Measurements from ENCODE around the gene NRP1. TPM values are rescaled to one million over a fixed set of nuclear protein-coding genes. Genes with fewer than 3 reads are reported as not detected.

Gene NRP1
- total RNA-seq, 1 experiment from 2014 or later = 3.0 TPM

DNA sequence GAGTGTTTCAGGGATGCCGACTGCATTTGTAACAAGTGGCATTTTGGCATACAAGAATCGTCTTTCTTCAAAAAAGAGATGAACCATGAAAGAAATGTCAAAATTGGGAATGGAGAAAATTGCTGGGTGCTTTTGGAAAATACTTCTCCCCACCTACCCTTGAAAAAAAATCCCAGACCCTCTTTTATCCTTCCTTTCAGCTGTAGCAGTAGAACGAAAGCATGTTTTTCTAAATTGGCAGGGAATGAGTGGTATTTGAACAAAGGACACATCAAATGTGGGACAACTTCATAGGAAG is 187.5 kb downstream of the NRP1 start (continued):
- TF ChIP-seq, protein P1, sequence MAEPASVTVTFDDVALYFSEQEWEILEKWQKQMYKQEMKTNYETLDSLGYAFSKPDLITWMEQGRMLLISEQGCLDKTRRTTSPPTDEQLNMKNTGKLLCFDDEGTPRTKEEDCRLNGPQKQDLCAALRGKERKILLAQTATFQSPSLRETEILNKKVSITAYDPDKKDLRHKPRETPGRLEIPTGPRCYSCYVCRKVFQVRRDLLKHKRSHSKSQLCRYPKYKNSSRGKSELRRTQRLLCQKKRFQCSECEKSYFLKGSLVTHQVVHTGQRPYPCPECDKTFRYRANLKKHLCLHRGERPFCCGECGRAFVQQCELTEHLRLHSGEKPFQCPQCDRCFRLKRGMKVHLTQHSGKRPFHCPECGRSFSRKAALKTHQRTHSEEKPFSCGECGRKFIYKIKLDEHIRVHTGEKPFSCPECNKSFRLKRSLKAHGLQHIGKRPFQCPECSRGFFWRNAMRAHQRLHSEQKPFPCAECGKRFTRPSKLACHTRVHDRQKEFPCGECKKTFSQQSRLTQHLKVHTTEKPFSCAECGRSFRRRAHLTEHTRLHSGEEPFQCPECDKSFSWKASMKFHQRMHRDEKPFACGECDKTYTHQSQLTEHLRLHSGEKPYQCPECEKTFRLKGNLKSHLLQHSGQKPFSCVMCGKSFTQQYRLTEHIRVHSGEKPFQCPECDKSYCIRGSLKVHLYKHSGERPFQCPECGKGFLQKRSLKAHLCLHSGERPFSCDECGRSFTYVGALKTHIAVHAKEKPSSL (CRISPR knock-in tag; conservative IDR thresholded peaks at IDR 0.05) = no peak
- TF ChIP-seq, protein P2, sequence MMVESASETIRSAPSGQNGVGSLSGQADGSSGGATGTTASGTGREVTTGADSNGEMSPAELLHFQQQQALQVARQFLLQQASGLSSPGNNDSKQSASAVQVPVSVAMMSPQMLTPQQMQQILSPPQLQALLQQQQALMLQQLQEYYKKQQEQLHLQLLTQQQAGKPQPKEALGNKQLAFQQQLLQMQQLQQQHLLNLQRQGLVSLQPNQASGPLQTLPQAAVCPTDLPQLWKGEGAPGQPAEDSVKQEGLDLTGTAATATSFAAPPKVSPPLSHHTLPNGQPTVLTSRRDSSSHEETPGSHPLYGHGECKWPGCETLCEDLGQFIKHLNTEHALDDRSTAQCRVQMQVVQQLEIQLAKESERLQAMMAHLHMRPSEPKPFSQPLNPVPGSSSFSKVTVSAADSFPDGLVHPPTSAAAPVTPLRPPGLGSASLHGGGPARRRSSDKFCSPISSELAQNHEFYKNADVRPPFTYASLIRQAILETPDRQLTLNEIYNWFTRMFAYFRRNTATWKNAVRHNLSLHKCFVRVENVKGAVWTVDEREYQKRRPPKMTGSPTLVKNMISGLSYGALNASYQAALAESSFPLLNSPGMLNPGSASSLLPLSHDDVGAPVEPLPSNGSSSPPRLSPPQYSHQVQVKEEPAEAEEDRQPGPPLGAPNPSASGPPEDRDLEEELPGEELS (CRISPR knock-in tag; IDR thresholded peaks at IDR 0.05) = no peak

DNA sequence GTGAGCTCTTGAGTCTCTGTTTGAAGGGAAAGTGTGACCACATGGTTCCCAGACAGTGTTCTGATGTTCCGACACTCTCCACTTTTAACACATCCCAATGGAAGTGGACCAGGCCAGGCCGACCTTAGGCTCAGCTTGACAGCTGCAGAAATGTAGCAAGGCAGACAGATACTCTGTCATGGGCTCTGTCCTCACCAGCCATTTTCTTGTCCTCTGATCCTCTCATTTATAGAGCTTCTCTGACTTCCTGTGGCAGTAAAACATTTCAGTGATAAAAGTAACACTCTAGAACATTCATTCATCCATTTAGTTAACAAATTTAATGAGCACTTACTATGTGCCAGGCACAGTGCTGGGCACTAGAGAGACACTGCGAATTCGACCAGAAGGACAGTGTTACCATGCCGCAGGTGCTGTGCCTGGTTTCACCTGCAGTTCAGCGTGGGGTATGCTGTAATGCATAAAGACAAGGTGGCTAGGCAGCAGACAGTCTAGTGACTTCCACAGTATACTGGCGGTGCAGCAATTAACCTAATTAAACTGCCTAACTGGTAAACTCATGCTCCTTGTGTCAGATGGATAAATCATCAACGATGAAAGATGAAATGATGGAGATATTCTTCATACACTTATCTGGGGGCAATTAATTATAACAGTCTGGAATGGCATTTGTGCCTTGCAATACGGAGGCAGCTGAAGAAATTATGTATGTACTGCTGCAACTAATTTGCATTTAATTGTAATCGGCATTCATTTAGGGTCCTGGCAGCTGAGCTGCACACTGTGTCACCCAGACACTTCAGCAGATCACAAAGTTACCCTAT is 188.1 kb downstream of the NRP1 start:
- no peak overlapping the region for H3K27ac Mint-ChIP-seq
- no peak for ATAC-seq
- CTCF ChIA-PET = interaction anchor here (1.0 to 1.1 kb wide), 2 partner anchors 30 to 138 kb away, joined by 4 read pairs; no protein-coding TSS in a partner anchor

More for the DNA sequence above, 188.1 kb downstream of the NRP1 start:
- Mint-ChIP-seq H3K27me3 (ENCODE audit: low read depth) (no peaks in the 10 kb centered on the region), H3K9me3 (peaks cover 21% of the 10 kb centered on the region), H3K4me1 (no peaks in the 10 kb centered on the region), H3K36me3 (no peaks in the 10 kb centered on the region), H3K4me3 (no peak overlapping the region)
- TF ChIP-seq HMGA2 (CRISPR knock-in tag; IDR thresholded peaks at IDR 0.05) = no peak
- no peak for TF ChIP-seq GABPB1 (CRISPR knock-in tag; IDR thresholded peaks at IDR 0.05)
- TF ChIP-seq SMAD3 (CRISPR knock-in tag; IDR thresholded peaks at IDR 0.05; ENCODE audit: borderline replicate concordance) = no peak
- TF ChIP-seq ZNF138 (CRISPR knock-in tag; conservative IDR thresholded peaks at IDR 0.05) = no peak
- TF ChIP-seq, protein P3, sequence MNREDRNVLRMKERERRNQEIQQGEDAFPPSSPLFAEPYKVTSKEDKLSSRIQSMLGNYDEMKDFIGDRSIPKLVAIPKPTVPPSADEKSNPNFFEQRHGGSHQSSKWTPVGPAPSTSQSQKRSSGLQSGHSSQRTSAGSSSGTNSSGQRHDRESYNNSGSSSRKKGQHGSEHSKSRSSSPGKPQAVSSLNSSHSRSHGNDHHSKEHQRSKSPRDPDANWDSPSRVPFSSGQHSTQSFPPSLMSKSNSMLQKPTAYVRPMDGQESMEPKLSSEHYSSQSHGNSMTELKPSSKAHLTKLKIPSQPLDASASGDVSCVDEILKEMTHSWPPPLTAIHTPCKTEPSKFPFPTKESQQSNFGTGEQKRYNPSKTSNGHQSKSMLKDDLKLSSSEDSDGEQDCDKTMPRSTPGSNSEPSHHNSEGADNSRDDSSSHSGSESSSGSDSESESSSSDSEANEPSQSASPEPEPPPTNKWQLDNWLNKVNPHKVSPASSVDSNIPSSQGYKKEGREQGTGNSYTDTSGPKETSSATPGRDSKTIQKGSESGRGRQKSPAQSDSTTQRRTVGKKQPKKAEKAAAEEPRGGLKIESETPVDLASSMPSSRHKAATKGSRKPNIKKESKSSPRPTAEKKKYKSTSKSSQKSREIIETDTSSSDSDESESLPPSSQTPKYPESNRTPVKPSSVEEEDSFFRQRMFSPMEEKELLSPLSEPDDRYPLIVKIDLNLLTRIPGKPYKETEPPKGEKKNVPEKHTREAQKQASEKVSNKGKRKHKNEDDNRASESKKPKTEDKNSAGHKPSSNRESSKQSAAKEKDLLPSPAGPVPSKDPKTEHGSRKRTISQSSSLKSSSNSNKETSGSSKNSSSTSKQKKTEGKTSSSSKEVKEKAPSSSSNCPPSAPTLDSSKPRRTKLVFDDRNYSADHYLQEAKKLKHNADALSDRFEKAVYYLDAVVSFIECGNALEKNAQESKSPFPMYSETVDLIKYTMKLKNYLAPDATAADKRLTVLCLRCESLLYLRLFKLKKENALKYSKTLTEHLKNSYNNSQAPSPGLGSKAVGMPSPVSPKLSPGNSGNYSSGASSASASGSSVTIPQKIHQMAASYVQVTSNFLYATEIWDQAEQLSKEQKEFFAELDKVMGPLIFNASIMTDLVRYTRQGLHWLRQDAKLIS (CRISPR knock-in tag; IDR thresholded peaks at IDR 0.05; ENCODE audit: borderline replicate concordance) = no peak
- no peak for TF ChIP-seq JUN (CRISPR knock-in tag; IDR thresholded peaks at IDR 0.05)
- TF ChIP-seq, protein P1 (CRISPR knock-in tag; conservative IDR thresholded peaks at IDR 0.05) = no peak
- TF ChIP-seq NR1H2 (CRISPR knock-in tag; IDR thresholded peaks at IDR 0.05) = no peak
- TF ChIP-seq, protein P4, sequence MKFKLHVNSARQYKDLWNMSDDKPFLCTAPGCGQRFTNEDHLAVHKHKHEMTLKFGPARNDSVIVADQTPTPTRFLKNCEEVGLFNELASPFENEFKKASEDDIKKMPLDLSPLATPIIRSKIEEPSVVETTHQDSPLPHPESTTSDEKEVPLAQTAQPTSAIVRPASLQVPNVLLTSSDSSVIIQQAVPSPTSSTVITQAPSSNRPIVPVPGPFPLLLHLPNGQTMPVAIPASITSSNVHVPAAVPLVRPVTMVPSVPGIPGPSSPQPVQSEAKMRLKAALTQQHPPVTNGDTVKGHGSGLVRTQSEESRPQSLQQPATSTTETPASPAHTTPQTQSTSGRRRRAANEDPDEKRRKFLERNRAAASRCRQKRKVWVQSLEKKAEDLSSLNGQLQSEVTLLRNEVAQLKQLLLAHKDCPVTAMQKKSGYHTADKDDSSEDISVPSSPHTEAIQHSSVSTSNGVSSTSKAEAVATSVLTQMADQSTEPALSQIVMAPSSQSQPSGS (CRISPR knock-in tag; IDR thresholded peaks at IDR 0.05; ENCODE audit: borderline replicate concordance, low read depth) = no peak
- no peak for TF ChIP-seq CBFB (CRISPR knock-in tag; IDR thresholded peaks at IDR 0.05; ENCODE audit: low read depth)
- TF ChIP-seq, protein P5, sequence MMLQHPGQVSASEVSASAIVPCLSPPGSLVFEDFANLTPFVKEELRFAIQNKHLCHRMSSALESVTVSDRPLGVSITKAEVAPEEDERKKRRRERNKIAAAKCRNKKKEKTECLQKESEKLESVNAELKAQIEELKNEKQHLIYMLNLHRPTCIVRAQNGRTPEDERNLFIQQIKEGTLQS (CRISPR knock-in tag; conservative IDR thresholded peaks at IDR 0.05) = no peak
- no peak for DNase-seq (ENCODE audit: low spot score)
- POLR2A ChIA-PET = no interaction called here

Measured in WTC11 (cell line).